ENCODE results near the gene GRK5.

- no peak for TF ChIP-seq CTCF (IDR thresholded peaks at IDR 0.05)
- no peak for TF ChIP-seq POLR2A (IDR thresholded peaks at IDR 0.05)
Measured at GRCh38 chr10:119257899-119258419, 50.6 kb downstream of the GRK5 start.

All from lower leg skin (tissue), 3 donors.